Nephron (organoid): Measurements from ENCODE around the gene TPM2.

Experiments used
- H3K27ac Mint-ChIP-seq, 3 experiments: 2 replicates each; pipeline ENCODE4 v1.8.0; 2020; ENCODE audit warnings: mixed read lengths in 3 of 3, mild to moderate bottlenecking in 2 of 3, moderate library complexity in 1 of 3
- H3K27me3 Mint-ChIP-seq: 2 replicates; pipeline ENCODE4 v1.8.0; 2021; ENCODE audit warnings: low read depth, mild to moderate bottlenecking, moderate library complexity, mixed read lengths
- H3K36me3 Mint-ChIP-seq: 2 replicates; pipeline ENCODE4 v1.8.0; 2020; ENCODE audit warnings: low read depth, mixed read lengths
- H3K4me1 Mint-ChIP-seq: 2 replicates; pipeline ENCODE4 v1.8.0; 2020; ENCODE audit warnings: mixed read lengths
- H3K4me3 Mint-ChIP-seq, 3 experiments: 2 replicates each; pipeline ENCODE4 v1.8.0; 2020; ENCODE audit warnings: mild to moderate bottlenecking in 3 of 3, mixed read lengths in 3 of 3, moderate library complexity in 2 of 3
- H3K9me3 Mint-ChIP-seq: 2 replicates; pipeline ENCODE4 v1.8.0; 2020; ENCODE audit warnings: mixed read lengths
- CTCF ChIP-seq, 3 experiments: fragments of 200-600 bp; sonication (generic); IDR thresholded peaks; one replicate each; pipeline ENCODE4 v1.5.0; 2021; ENCODE audit warnings: antibody characterized with exemption in 3 of 3; ENCODE audit not compliant: unreplicated experiment in 3 of 3

The TPM2 gene

GRCh38 chr9:35636135-35636876 lies 53.4 kb downstream of the TPM2 start:
- Mint-ChIP-seq H3K4me1 (peaks cover 10% of the 10 kb centered on the region), H3K36me3 (peaks cover 12% of the 10 kb centered on the region), H3K27ac (no peak overlapping the region), H3K4me3 (no peak overlapping the region), H3K9me3 (no peaks in the 10 kb centered on the region), H3K27me3 (no peaks in the 10 kb centered on the region)
- no peak for TF ChIP-seq CTCF (IDR thresholded peaks at IDR 0.05; ENCODE audit: unreplicated experiment in 3 of 3)

GRCh38 chr9:35635730-35636129 lies 54.0 kb downstream of the TPM2 start:
- Mint-ChIP-seq H3K4me3 (no peak overlapping the region), H3K36me3 (peaks cover 6% of the 10 kb centered on the region), H3K27ac (peak overlapping the region in 2 of 3 experiments; percentile 11 to 60), H3K27me3 (no peaks in the 10 kb centered on the region), H3K4me1 (peaks cover 10% of the 10 kb centered on the region), H3K9me3 (no peaks in the 10 kb centered on the region)
- no peak for TF ChIP-seq CTCF (IDR thresholded peaks at IDR 0.05; ENCODE audit: unreplicated experiment in 3 of 3)
